H1 (cell line): ENCODE results near the gene DDOST. TPM values are rescaled to one million over a fixed set of nuclear protein-coding genes. Genes with fewer than 3 reads are reported as not detected.

Experiments used
- CTCF ChIA-PET: fragments of 300-600 bp; sonication (Branson Sonifier 250); formaldehyde crosslinking; loops from one replicate; lab custom pipeline; 2021; ENCODE audit not compliant: partially characterized antibody; lab: Charles Lee
- POLR2A ChIA-PET: fragments of 300-600 bp; sonication (Branson Sonifier 250); formaldehyde crosslinking; loops from one replicate; lab custom pipeline; 2021; ENCODE audit warnings: inconsistent platforms; ENCODE audit not compliant: partially characterized antibody; lab: Charles Lee
- DNase-seq, 2 experiments: peaks; one replicate each; pipeline versions ENCODE4 v3.0.0 to v3.0.0-alpha.2; 2010 to 2022; ENCODE audit warnings: low spot score in 2 of 2, low read depth in 1 of 2, mixed read lengths in 1 of 2
- FAIRE-seq: peaks from 2 replicates; lab custom pipeline; 2011; peaks lifted over from hg19 to GRCh38; lab: Jason Lieb, UNC
- H2AFZ ChIP-seq: 2 replicates; pipeline ENCODE4 v1.8.1; 2012; ENCODE audit warnings: low read length, inconsistent platforms
- H2AK5ac ChIP-seq: 2 replicates; pipeline ENCODE4 v1.6.1; 2013; ENCODE audit warnings: low read depth, low read length
- H2BK120ac ChIP-seq: replicated peaks from 2 replicates; pipeline ENCODE3; 2013; ENCODE audit warnings: low read depth, low read length, inconsistent platforms
- H2BK12ac ChIP-seq: 2 replicates; pipeline ENCODE4 v1.6.1; 2013; ENCODE audit warnings: low read depth, low read length
- H2BK15ac ChIP-seq: 2 replicates; pipeline ENCODE4 v1.6.1; 2013; ENCODE audit warnings: low read length
- H2BK20ac ChIP-seq: 2 replicates; pipeline ENCODE4 v1.6.1; 2013; ENCODE audit warnings: low read length
- H2BK5ac ChIP-seq: 2 replicates; pipeline ENCODE4 v1.6.1; 2013; ENCODE audit warnings: low read depth, low read length
- H3K14ac ChIP-seq: 2 replicates; pipeline ENCODE4 v1.6.1; 2013; ENCODE audit warnings: inconsistent platforms; ENCODE audit not compliant: insufficient read length
- H3K18ac ChIP-seq: 2 replicates; pipeline ENCODE4 v1.6.1; 2013; ENCODE audit warnings: low read length; ENCODE audit errors: extremely low read depth
- H3K23ac ChIP-seq: 2 replicates; pipeline ENCODE4 v1.6.1; 2013; ENCODE audit warnings: inconsistent platforms; ENCODE audit not compliant: insufficient read length
- H3K23me2 ChIP-seq: 2 replicates; pipeline ENCODE4 v1.6.1; 2013; ENCODE audit warnings: low read depth, low read length
- H3K27ac ChIP-seq: 2 replicates; pipeline ENCODE4 v1.6.1; 2011; ENCODE audit warnings: low read depth, low read length, inconsistent platforms
- H3K27me3 ChIP-seq, 4 experiments: replicated peaks in 1 of 4; 1 replicate in 1 of 4; 2 replicates in 3 of 4; pipeline versions ENCODE4 v1.6.1 to v1.8.1; 2011 to 2013; ENCODE audit warnings: low read length in 3 of 4, mild to moderate bottlenecking in 3 of 4, inconsistent platforms in 2 of 4, mixed read lengths in 2 of 4, moderate library complexity in 1 of 4; ENCODE audit not compliant: control insufficient read depth in 3 of 4, insufficient read depth in 3 of 4; ENCODE audit errors: extremely low read depth in 1 of 4
- H3K36me3 ChIP-seq, 4 experiments: 2 replicates each; pipeline versions ENCODE4 v1.6.1 to v1.8.1; 2011 to 2013; ENCODE audit warnings: mild to moderate bottlenecking in 4 of 4, low read length in 3 of 4, moderate library complexity in 2 of 4, control low read depth in 1 of 4, inconsistent platforms in 1 of 4; ENCODE audit not compliant: insufficient read depth in 4 of 4, control insufficient read depth in 2 of 4
- H3K4ac ChIP-seq: replicated peaks from 2 replicates; pipeline ENCODE3; 2013; ENCODE audit warnings: low read length, low read depth, mixed read lengths, inconsistent platforms; ENCODE audit not compliant: insufficient read length
- H3K4me1 ChIP-seq, 4 experiments: replicated peaks in 1 of 4; 1 replicate in 1 of 4; 2 replicates in 3 of 4; pipeline versions ENCODE4 v1.6.1 to v1.8.1; 2011 to 2013; ENCODE audit warnings: low read length in 3 of 4, inconsistent platforms in 2 of 4, mixed read lengths in 1 of 4; ENCODE audit not compliant: insufficient read depth in 4 of 4, control insufficient read depth in 3 of 4
- H3K4me2 ChIP-seq, 2 experiments: 2 replicates each; pipeline versions ENCODE4 v1.6.1 to v1.8.1; 2011 to 2013; ENCODE audit warnings: low read depth in 2 of 2, low read length in 2 of 2, control low read depth in 1 of 2, inconsistent platforms in 1 of 2, mild to moderate bottlenecking in 1 of 2; ENCODE audit not compliant: insufficient read depth in 1 of 2
- H3K4me3 ChIP-seq, 4 experiments: fragments of 200-600, 300-600 bp in 1 of 4; sonication (generic), shearing (Covaris generic), sonication (Bioruptor Twin) in 1 of 4; 2 replicates each; pipeline versions ENCODE4 v1.5.1 to v1.8.1; 2011 to 2016; ENCODE audit warnings: low read length in 4 of 4, low read depth in 3 of 4, control low read depth in 2 of 4, inconsistent platforms in 2 of 4, mild to moderate bottlenecking in 2 of 4, mixed read lengths in 1 of 4, moderate library complexity in 1 of 4; ENCODE audit not compliant: insufficient read depth in 2 of 4; ENCODE audit errors: extremely low read depth in 1 of 4
- H3K56ac ChIP-seq: replicated peaks from 2 replicates; pipeline ENCODE3; 2013; ENCODE audit warnings: low read depth, mild to moderate bottlenecking, mixed read lengths, low read length, inconsistent platforms; ENCODE audit not compliant: insufficient read length
- H3K79me1 ChIP-seq: 2 replicates; pipeline ENCODE4 v1.6.1; 2013; ENCODE audit warnings: low read depth, low read length, control low read depth
- H3K79me2 ChIP-seq, 2 experiments: 2 replicates each; pipeline versions ENCODE4 v1.6.1 to v1.8.1; 2012 to 2013; ENCODE audit warnings: low read length in 2 of 2, mild to moderate bottlenecking in 2 of 2, inconsistent platforms in 1 of 2; ENCODE audit not compliant: insufficient read depth in 2 of 2, control insufficient read depth in 1 of 2
- H3K9ac ChIP-seq, 4 experiments: replicated peaks in 1 of 4; 1 replicate in 1 of 4; 2 replicates in 3 of 4; pipeline versions ENCODE4 v1.6.1 to v1.8.1; 2011 to 2013; ENCODE audit warnings: low read depth in 3 of 4, low read length in 3 of 4, control low read depth in 2 of 4, mild to moderate bottlenecking in 2 of 4, moderate library complexity in 2 of 4, inconsistent platforms in 1 of 4; ENCODE audit errors: extremely low read depth in 1 of 4
- H3K9me3 ChIP-seq, 2 experiments: 2 replicates each; pipeline versions ENCODE4 v1.6.1 to v1.8.1; 2012 to 2013; ENCODE audit warnings: mild to moderate bottlenecking in 2 of 2, moderate library complexity in 2 of 2, control low read depth in 1 of 2, inconsistent platforms in 1 of 2, low read depth in 1 of 2, low read length in 1 of 2, mixed read lengths in 1 of 2; ENCODE audit not compliant: insufficient read depth in 2 of 2
- H4K20me1 ChIP-seq, 2 experiments: replicated peaks in 1 of 2; 2 replicates each; pipeline versions ENCODE3 to v1.8.1; 2011 to 2013; ENCODE audit warnings: inconsistent platforms in 2 of 2, low read length in 2 of 2, mild to moderate bottlenecking in 1 of 2; ENCODE audit not compliant: insufficient read depth in 2 of 2, control insufficient read depth in 1 of 2
- H4K5ac ChIP-seq: 2 replicates; pipeline ENCODE4 v1.6.1; 2013; ENCODE audit warnings: low read length, low read depth, mixed read lengths, inconsistent platforms; ENCODE audit not compliant: insufficient read length
- H4K8ac ChIP-seq: 2 replicates; pipeline ENCODE4 v1.8.0; 2013; ENCODE audit warnings: mild to moderate bottlenecking, moderate library complexity, low read length, inconsistent platforms; ENCODE audit not compliant: insufficient read depth; ENCODE audit errors: extremely low read depth
- H4K91ac ChIP-seq: replicated peaks from 2 replicates; pipeline ENCODE3; 2013; ENCODE audit warnings: low read length, mixed read lengths, inconsistent platforms; ENCODE audit not compliant: insufficient read length
- BCL11A ChIP-seq, 2 experiments: IDR thresholded peaks; one replicate each; pipeline ENCODE4 v1.6.1; 2011; ENCODE audit warnings: low read depth in 2 of 2, low read length in 2 of 2, mild to moderate bottlenecking in 2 of 2
- HDAC6 ChIP-seq: IDR thresholded peaks from one replicate; pipeline ENCODE4 v1.7.1; 2012; ENCODE audit warnings: low read depth, mild to moderate bottlenecking, inconsistent platforms, low read length, moderate library complexity
- JUN ChIP-seq: IDR thresholded peaks from 2 replicates; pipeline ENCODE4 v1.6.1; 2011; ENCODE audit warnings: low read depth, mild to moderate bottlenecking, improper control_type of control experiment, low read length
- JUND ChIP-seq: IDR thresholded peaks from 2 replicates; pipeline ENCODE4 v1.6.1; 2011; ENCODE audit warnings: mild to moderate bottlenecking, improper control_type of control experiment, low read length
- KDM4A ChIP-seq: IDR thresholded peaks from one replicate; pipeline ENCODE4 v1.7.1; 2012; ENCODE audit warnings: low read depth, mild to moderate bottlenecking, moderate library complexity, low read length, inconsistent platforms; ENCODE audit not compliant: severe bottlenecking
- MAFK ChIP-seq: IDR thresholded peaks from 2 replicates; pipeline ENCODE4 v1.6.1; 2012; ENCODE audit warnings: low read depth, mild to moderate bottlenecking, improper control_type of control experiment, low read length
- SAP30 ChIP-seq: fragments of 300-600 bp; sonication (generic); IDR thresholded peaks from 2 replicates; pipeline ENCODE4 v1.7.1; 2012; ENCODE audit warnings: low read length, moderate library complexity, mild to moderate bottlenecking, inconsistent platforms; ENCODE audit not compliant: insufficient read depth, insufficient replicate concordance
- SIRT6 ChIP-seq: IDR thresholded peaks from one replicate; pipeline ENCODE4 v1.7.1; 2012; ENCODE audit warnings: low read length, inconsistent platforms
- SIX5 ChIP-seq: IDR thresholded peaks from 2 replicates; pipeline ENCODE4 v1.6.1; 2011; ENCODE audit warnings: mild to moderate bottlenecking, low read depth, low read length
- SP4 ChIP-seq: IDR thresholded peaks from 2 replicates; pipeline ENCODE4 v1.6.1; 2012; ENCODE audit warnings: low read length, inconsistent platforms
- SRF ChIP-seq: IDR thresholded peaks from 2 replicates; pipeline ENCODE4 v1.6.1; 2011; ENCODE audit warnings: mild to moderate bottlenecking, low read depth, low read length, moderate library complexity
- WGBS, 2 experiments: shearing (Covaris generic) in 1 of 2; methylation state at CpG; one replicate each; pipeline versions ENCODE4 v1.1.6 to v1.1.7; 2013 to 2015; ENCODE audit warnings: low lambda C conversion rate in 2 of 2, mixed read lengths in 2 of 2, inconsistent platforms in 1 of 2, low coverage in 1 of 2, missing lambda C conversion rate in 1 of 2; ENCODE audit not compliant: insufficient replicate concordance in 2 of 2, insufficient coverage in 1 of 2, insufficient read length in 1 of 2; ENCODE audit errors: extremely low coverage in 1 of 2, missing lambda C conversion rate in 1 of 2; 5-methylcytosine and 5-hydroxymethylcytosine counted together
- polyA plus RNA-seq, 7 experiments: library from polyadenylated mRNA; depleted of rRNA in 3 of 7; stranded (reverse) in 5 of 7; unstranded in 2 of 7; fragments of >200 nt in 5 of 7; fragments of 200-250 nt in 2 of 7; gene quantifications; 1 replicate in 5 of 7; 2 replicates in 1 of 7; 4 replicates in 1 of 7; pipeline versions ENCODE4 v1.2.1 to v1.2.3, GENCODE V29; 2011 to 2013; ENCODE audit warnings: missing spikeins in 2 of 7, mixed read lengths in 2 of 7
- total RNA-seq: library from RNA; stranded (reverse); fragmentation: NEBNext Ultra II Directional; extraction: Animal tissue kit (Norgen Biotek cat#: 25700); gene quantifications from 2 replicates; pipeline ENCODE4 v1.2.1, GENCODE V29; 2021

DDOST gene
- total and polyA plus RNA-seq, 2 of the 8 experiments (the other 6 are each of a cell fraction or from before 2014, with no cell fraction given): 253 to 336 TPM

- H3K79me1 ChIP-seq: no peaks in the 10 kb centered on the region
- no peak overlapping the region for H2BK15ac ChIP-seq
- ChIA-PET POLR2A (no interaction called here), CTCF (interaction anchor here (0.9 to 1.5 kb wide), 2 partner anchors 14 to 17 kb away, joined by 3 to 5 read pairs; partner anchors contain the start of gene PINK1)
- H3K36me3 ChIP-seq: no peaks in the 10 kb centered on the region
- H4K91ac ChIP-seq: no peak overlapping the region
- WGBS, 2 experiments: 82% methylated on average over 20 of the region's 20 CpGs; no CpG with 5 or more reads in 1 of the 2 experiments
- peak overlapping the region; percentile 80; the same call in 1 of the 2 replicates for H4K8ac ChIP-seq
- H3K14ac ChIP-seq: no peak overlapping the region
- H3K79me2 ChIP-seq: no peaks in the 10 kb centered on the region
- H3K23ac ChIP-seq: no peak overlapping the region
- peaks cover 0 to 5% (median under 1%) of the 10 kb centered on the region in 4 experiments; a peak in 3 of 7 replicates for H3K4me1 ChIP-seq
- no peak overlapping the region for H2AFZ ChIP-seq
- no peak overlapping the region for H3K56ac ChIP-seq
- 0 out of 2 replicates have a peak overlapping the region, but pooled peaks have one; percentile 50 for H2BK12ac ChIP-seq
- no peak for FAIRE-seq
- no peak overlapping the region for H2BK120ac ChIP-seq
- H3K4ac ChIP-seq: no peak overlapping the region
- H3K27ac ChIP-seq: no peak overlapping the region
- H3K27me3 ChIP-seq: no peaks in the 10 kb centered on the region
- no peaks in the 10 kb centered on the region for H3K9me3 ChIP-seq
- H3K23me2 ChIP-seq: no peaks in the 10 kb centered on the region
- TF ChIP-seq SAP30 (no peak), SIRT6 (no peak), JUND (no peak), SRF (no peak), BCL11A (IDR thresholded peaks at IDR 0.05; ENCODE audit: low read depth in 2 of 2, low read length in 2 of 2) (no peak), JUN (no peak), SP4 (no peak), SIX5 (no peak), HDAC6 (no peak), KDM4A (no peak), MAFK (no peak)
- TF ChIP-seq, all 59 proteins: peak for 0
- Histone ChIP-seq H4K5ac (no peak overlapping the region), H3K4me3 (no peak overlapping the region), H2AK5ac (no peak overlapping the region), H2BK5ac (no peak overlapping the region), H2BK20ac (peak overlapping the region; percentile 61; the same call in 1 of the 2 replicates), H3K4me2 (no peak overlapping the region), H3K18ac (no peak overlapping the region), H3K9ac (no peak overlapping the region), H4K20me1 (no peaks in the 10 kb centered on the region)
- no peak for DNase-seq
These were observed 45.0 kb downstream of the DDOST start for GRCh38 chr1:20615946-20616846.
